HL-60 (cell line): Measurements from ENCODE around the gene TTC13.

Experiments
- POLR2AphosphoS5 ChIP-seq: IDR thresholded peaks from 2 replicates; pipeline ENCODE4 v1.6.1; 2012; ENCODE audit warnings: low read depth
- TF ChIP-seq, protein P1 (sequence below): IDR thresholded peaks from one replicate; pipeline ENCODE4 v1.5.1; 2011; ENCODE audit warnings: low read length, control low read depth, inconsistent platforms; ENCODE audit not compliant: insufficient read depth
- TF ChIP-seq, protein P2 (sequence below): IDR thresholded peaks from 2 replicates; pipeline ENCODE4 v1.6.1; 2012; ENCODE audit warnings: low read depth; ENCODE audit not compliant: insufficient replicate concordance

DNA sequence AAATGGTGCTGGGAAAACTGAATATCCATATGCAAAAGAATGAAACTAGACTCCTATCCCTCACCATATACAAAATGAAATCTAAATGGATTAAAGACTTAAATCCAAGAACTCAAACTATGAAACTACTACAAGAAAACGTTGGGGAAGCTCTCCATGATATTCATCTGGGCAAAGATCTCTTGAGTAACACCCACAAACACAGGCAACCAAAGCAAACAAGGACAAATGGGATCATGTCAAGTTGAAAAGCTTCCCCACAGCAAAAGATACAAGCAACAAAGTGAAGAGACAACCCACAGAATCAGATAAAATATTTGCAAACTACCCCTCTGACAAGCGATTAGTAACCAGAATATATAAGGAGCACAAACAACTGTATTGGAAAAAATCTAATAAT is 13.8 kb downstream of the TTC13 start:
- TF ChIP-seq, protein P1, sequence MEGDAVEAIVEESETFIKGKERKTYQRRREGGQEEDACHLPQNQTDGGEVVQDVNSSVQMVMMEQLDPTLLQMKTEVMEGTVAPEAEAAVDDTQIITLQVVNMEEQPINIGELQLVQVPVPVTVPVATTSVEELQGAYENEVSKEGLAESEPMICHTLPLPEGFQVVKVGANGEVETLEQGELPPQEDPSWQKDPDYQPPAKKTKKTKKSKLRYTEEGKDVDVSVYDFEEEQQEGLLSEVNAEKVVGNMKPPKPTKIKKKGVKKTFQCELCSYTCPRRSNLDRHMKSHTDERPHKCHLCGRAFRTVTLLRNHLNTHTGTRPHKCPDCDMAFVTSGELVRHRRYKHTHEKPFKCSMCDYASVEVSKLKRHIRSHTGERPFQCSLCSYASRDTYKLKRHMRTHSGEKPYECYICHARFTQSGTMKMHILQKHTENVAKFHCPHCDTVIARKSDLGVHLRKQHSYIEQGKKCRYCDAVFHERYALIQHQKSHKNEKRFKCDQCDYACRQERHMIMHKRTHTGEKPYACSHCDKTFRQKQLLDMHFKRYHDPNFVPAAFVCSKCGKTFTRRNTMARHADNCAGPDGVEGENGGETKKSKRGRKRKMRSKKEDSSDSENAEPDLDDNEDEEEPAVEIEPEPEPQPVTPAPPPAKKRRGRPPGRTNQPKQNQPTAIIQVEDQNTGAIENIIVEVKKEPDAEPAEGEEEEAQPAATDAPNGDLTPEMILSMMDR, result no peak
- TF ChIP-seq POLR2AphosphoS5, result no peak
- TF ChIP-seq, protein P2, sequence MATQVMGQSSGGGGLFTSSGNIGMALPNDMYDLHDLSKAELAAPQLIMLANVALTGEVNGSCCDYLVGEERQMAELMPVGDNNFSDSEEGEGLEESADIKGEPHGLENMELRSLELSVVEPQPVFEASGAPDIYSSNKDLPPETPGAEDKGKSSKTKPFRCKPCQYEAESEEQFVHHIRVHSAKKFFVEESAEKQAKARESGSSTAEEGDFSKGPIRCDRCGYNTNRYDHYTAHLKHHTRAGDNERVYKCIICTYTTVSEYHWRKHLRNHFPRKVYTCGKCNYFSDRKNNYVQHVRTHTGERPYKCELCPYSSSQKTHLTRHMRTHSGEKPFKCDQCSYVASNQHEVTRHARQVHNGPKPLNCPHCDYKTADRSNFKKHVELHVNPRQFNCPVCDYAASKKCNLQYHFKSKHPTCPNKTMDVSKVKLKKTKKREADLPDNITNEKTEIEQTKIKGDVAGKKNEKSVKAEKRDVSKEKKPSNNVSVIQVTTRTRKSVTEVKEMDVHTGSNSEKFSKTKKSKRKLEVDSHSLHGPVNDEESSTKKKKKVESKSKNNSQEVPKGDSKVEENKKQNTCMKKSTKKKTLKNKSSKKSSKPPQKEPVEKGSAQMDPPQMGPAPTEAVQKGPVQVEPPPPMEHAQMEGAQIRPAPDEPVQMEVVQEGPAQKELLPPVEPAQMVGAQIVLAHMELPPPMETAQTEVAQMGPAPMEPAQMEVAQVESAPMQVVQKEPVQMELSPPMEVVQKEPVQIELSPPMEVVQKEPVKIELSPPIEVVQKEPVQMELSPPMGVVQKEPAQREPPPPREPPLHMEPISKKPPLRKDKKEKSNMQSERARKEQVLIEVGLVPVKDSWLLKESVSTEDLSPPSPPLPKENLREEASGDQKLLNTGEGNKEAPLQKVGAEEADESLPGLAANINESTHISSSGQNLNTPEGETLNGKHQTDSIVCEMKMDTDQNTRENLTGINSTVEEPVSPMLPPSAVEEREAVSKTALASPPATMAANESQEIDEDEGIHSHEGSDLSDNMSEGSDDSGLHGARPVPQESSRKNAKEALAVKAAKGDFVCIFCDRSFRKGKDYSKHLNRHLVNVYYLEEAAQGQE, result no peak
